ENCODE measurements around the gene SIRPG.
"Not testable (repeated sequence)": the region's sequence is repeated elsewhere in the genome, so short reads cannot be mapped to it uniquely, and the experiment has no call there.

Gene SIRPG

DNA sequence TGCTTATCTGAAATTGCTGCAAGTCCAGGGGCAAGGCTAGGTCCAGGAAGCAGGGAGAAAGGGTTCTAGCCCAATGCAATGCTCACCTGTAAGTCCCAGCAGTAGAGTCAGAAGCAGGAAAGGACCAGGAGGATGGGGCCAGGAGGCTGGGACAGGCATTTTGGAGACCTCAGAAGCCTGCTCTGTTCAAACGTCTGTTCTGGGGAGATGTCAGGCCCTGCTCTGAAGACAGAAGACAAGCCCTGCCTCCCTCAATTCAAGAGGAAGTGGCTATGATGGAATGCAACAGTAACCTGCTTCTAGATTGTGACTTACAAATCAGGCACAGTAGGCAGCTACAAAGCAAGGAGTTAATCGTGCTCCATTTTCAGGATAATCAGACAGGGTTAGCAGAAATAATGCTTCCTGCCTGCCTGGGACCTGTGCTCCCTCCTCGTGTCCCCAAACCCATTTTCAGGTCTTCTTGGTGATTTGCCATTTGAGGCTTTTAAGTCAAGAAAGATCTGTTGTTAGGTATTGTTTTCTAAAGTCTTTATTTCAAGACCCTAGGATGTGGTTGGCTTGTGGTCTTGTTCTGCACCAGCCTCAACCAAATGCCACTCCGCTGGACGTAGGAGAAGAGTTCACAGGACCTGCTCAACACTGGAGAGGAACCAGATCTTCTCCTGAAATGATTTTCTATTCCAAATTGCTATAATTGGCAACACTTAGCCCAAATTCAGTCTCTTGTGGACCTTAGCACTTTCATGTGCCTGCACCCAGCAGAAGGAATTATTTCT is at the start of gene SIRPG:
Gene SIRPG (minus strand): TSS at position 224 of the 779 bp plus-strand sequence. CDS start 65 bp downstream, at position 159.
- no peak for DNase-seq (ENCODE audit: extremely low read depth, low read depth)
- H3K4me3 ChIP-seq (replicated peaks; ENCODE audit: low read depth, low read length), result no peak within 1 kb of the TSS
- TF ChIP-seq, protein P1, sequence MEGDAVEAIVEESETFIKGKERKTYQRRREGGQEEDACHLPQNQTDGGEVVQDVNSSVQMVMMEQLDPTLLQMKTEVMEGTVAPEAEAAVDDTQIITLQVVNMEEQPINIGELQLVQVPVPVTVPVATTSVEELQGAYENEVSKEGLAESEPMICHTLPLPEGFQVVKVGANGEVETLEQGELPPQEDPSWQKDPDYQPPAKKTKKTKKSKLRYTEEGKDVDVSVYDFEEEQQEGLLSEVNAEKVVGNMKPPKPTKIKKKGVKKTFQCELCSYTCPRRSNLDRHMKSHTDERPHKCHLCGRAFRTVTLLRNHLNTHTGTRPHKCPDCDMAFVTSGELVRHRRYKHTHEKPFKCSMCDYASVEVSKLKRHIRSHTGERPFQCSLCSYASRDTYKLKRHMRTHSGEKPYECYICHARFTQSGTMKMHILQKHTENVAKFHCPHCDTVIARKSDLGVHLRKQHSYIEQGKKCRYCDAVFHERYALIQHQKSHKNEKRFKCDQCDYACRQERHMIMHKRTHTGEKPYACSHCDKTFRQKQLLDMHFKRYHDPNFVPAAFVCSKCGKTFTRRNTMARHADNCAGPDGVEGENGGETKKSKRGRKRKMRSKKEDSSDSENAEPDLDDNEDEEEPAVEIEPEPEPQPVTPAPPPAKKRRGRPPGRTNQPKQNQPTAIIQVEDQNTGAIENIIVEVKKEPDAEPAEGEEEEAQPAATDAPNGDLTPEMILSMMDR (IDR thresholded peaks at IDR 0.05; ENCODE audit: low read depth, low read length, missing control alignments), result no peak

DNA sequence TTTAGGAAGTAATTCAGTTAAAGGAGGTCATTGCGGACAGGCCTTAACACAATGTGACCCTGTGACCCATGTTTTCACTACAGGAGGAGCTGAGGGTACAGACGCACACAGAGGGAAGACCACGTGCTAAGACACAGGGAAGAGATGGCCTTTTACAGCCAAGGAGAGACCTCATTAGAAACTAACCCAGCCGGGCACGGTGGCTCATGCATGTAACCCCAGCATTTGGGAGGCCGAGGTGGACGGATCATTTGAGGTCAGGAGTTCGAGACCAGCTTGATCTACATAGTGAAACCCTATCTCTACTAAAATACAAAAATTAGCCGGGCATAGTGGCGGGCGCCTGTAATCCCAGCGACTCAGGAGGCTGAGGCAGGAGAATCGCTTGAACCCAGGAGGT is 49.3 kb upstream of the SIRPG start:
- H3K4me3 ChIP-seq (replicated peaks; ENCODE audit: low read depth, low read length); DNase-seq (ENCODE audit: extremely low read depth, low read depth): not testable (repeated sequence)

DNA sequence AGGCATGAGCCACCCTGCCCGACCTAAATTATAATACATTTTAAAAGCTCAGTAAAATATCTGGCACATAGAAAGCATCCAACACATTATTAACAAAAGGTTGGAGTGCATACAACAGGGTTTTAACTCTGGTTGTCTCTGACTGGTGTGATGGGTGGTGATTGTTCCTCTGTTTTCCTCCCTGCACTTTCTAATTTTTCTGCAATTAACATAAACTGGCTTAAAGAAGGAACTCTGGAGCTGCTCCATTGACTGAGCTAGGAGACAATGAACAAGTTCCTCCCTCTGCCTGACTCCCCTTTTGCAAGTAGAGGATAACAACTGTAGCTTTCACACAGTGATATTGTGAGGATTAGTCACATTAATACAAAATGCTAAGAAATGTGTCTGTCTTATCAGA is 48.5 kb upstream of the SIRPG start:
- TF ChIP-seq, protein P1 (IDR thresholded peaks at IDR 0.05; ENCODE audit: low read depth, low read length, missing control alignments), result no peak
- no peak overlapping the region for H3K4me3 ChIP-seq (replicated peaks; ENCODE audit: low read depth, low read length)
- DNase-seq (ENCODE audit: extremely low read depth, low read depth), result no peak

DNA sequence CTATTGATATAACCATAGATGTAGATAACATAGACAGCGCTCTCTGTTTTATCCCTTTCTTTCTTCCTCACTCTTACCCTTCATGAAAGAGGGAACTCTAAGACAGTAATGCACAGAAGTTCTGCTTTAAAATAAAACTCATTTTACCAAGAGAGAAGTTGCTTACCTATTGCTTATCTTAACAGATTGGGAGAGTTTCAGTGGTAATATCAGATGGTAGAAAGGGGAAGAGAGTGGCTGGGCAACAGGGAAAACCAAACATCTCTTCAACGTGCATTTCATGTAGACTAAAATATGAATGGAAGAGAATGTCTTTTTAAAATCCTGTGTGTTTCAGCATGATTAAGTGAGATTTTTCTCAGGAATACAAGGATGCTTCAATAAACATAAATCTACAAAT is 45.3 kb upstream of the SIRPG start:
- TF ChIP-seq, protein P1 (IDR thresholded peaks at IDR 0.05; ENCODE audit: low read depth, low read length, missing control alignments), result no peak
- DNase-seq (ENCODE audit: extremely low read depth, low read depth), result no peak
- H3K4me3 ChIP-seq (replicated peaks; ENCODE audit: low read depth, low read length), result no peak overlapping the region

DNA sequence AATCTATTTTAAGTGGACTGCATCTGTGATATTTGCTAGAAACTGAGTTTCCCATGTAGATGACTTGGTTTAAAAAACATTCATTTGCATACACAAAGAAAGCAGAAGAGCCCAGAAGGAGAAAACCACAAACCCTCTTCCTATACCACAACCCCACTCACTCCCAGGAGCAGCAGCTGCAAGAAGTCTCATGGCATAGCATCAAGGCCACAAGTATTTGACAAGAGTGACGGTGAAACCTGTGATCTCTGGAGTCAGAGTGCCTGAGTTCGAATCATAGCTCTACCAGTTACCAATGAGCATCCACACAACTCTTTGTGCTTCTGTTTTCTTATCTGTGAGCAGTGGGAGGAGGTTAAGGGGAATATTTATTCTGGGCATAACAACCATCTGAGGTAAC is 44.7 kb upstream of the SIRPG start:
- TF ChIP-seq, protein P1 (IDR thresholded peaks at IDR 0.05; ENCODE audit: low read depth, low read length, missing control alignments), result no peak
- no peak for DNase-seq (ENCODE audit: extremely low read depth, low read depth)
- H3K4me3 ChIP-seq (replicated peaks; ENCODE audit: low read depth, low read length), result no peak overlapping the region

DNA sequence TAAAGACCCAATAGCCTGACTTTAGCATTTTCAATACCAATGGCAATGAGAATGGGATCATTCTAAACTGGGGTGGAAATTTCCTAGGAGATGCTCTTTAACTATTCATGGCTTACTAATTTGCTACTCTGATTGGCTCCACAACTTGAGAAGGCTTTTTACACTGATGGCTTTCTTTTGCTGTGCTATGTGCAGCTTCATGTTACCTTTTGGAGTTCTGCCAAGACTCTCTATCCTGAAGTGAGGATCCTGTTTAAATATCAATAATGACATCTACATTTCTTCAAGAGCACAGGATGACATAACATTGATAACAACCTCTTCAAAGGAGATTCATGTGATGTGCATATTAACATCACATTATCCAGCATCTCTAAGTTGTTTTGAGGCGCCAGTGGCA is 43.4 kb upstream of the SIRPG start:
- TF ChIP-seq, protein P1 (IDR thresholded peaks at IDR 0.05; ENCODE audit: low read depth, low read length, missing control alignments), result no peak
- DNase-seq (ENCODE audit: extremely low read depth, low read depth), result no peak
- no peak overlapping the region for H3K4me3 ChIP-seq (replicated peaks; ENCODE audit: low read depth, low read length)

DNA sequence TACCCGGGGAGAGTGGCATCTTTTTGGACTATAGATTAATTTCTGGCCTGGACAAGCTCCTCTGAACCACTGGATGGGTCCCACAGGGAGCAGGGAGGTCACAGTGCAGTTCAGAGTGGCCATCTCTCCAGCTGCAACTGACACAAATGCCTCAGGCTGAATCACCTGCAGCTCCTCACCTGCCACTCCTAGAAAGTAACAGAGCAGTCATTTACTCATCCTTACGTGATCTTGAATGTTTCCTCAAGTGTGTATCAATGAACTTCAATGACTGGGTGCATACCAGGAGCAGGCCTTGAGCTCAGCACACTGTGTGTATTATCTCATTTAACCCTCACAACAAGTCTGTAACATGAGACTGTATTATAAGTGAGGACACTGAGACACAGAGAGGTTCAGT is 40.0 kb upstream of the SIRPG start:
- DNase-seq (ENCODE audit: extremely low read depth, low read depth), result no peak
- H3K4me3 ChIP-seq (replicated peaks; ENCODE audit: low read depth, low read length), result no peak overlapping the region
- TF ChIP-seq, protein P1 (IDR thresholded peaks at IDR 0.05; ENCODE audit: low read depth, low read length, missing control alignments), result no peak

Measured in HFF-Myc (cell line).